GM12865 (cell line): Measurements from ENCODE around the gene COA1.
A peak's percentile ranks its signal among the peaks of the same experiment; 100 is the strongest.

Experiments
- DNase-seq: peaks from one replicate; pipeline ENCODE4 v3.0.0; 2010; ENCODE audit warnings: low read depth
- H3K4me3 ChIP-seq: 2 replicates; pipeline ENCODE4 v1.5.1; 2011; ENCODE audit warnings: mild to moderate bottlenecking, low read depth, low read length, control low read depth
- CTCF ChIP-seq: IDR thresholded peaks from 2 replicates; pipeline ENCODE4 v1.5.1; 2011; ENCODE audit warnings: low read length, control low read depth, low read depth, inconsistent platforms; ENCODE audit not compliant: insufficient read depth; ENCODE audit errors: missing control alignments

Gene COA1

GRCh38 chr7:43763183-43763582 is 33.9 kb upstream of the COA1 start:
- TF ChIP-seq CTCF: no peak
- no peak for DNase-seq
- H3K4me3 ChIP-seq: no peak overlapping the region

GRCh38 chr7:43761938-43762692 is 32.8 kb upstream of the COA1 start:
- no peak overlapping the region for H3K4me3 ChIP-seq
- DNase-seq: no peak
- no peak for TF ChIP-seq CTCF

GRCh38 chr7:43761382-43761781 is 32.1 kb upstream of the COA1 start:
- no peak overlapping the region for H3K4me3 ChIP-seq
- no peak for DNase-seq
- TF ChIP-seq CTCF: no peak

GRCh38 chr7:43760861-43761260 is 31.5 kb upstream of the COA1 start:
- no peak for DNase-seq
- no peak for TF ChIP-seq CTCF
- H3K4me3 ChIP-seq: no peak overlapping the region

- peak overlapping the region; percentile 52 for H3K4me3 ChIP-seq
- DNase-seq: peak; percentile 62
- TF ChIP-seq CTCF: no peak
These were observed 29.7 kb upstream of the COA1 start for GRCh38 chr7:43758822-43759683.

- peak; percentile 72 for DNase-seq
- no peak for TF ChIP-seq CTCF
- H3K4me3 ChIP-seq: peak within 1 kb of the TSS; percentile 52
These were observed 28.9 kb upstream of the COA1 start, which contains the start of gene BLVRA for GRCh38 chr7:43758029-43758821. TSS of gene BLVRA (plus strand) at chr7:43758680. CDS start at chr7:43771159, 12,479 bp downstream.
